Activated T-helper 17 cell treated with anti-CD3 and anti-CD28 coated beads, Interleukin-2, amount 50 U/mL, for 72 hours (primary cell): Measurements from ENCODE around the gene LYPLA2. TPM values are rescaled to one million over a fixed set of nuclear protein-coding genes. Genes with fewer than 3 reads are reported as not detected.
A peak's percentile ranks its signal among the peaks of the same experiment; 100 is the strongest.
"Not testable (repeated sequence)": the region's sequence is repeated elsewhere in the genome, so short reads cannot be mapped to it uniquely, and the experiment has no call there.

Experiments used
- ATAC-seq: fragments of 150-1000 bp; cut with Tn5 transposase; replicated peaks from 2 replicates; pipeline ENCODE4 v1.10.0; 2021; ENCODE audit warnings: mild to moderate bottlenecking, moderate library complexity
- H3K27ac Mint-ChIP-seq: one replicate; pipeline ENCODE4 v1.8.0; 2022; ENCODE audit warnings: mixed read lengths
- H3K27me3 Mint-ChIP-seq: one replicate; pipeline ENCODE4 v1.8.0; 2022; ENCODE audit warnings: mixed read lengths
- H3K36me3 Mint-ChIP-seq: one replicate; pipeline ENCODE4 v1.8.0; 2022; ENCODE audit warnings: low read depth, mild to moderate bottlenecking, mixed read lengths
- H3K4me1 Mint-ChIP-seq: one replicate; pipeline ENCODE4 v1.8.0; 2022; ENCODE audit warnings: mixed read lengths
- H3K4me3 Mint-ChIP-seq: one replicate; pipeline ENCODE4 v1.8.0; 2022; ENCODE audit warnings: mild to moderate bottlenecking, mixed read lengths
- H3K9me3 Mint-ChIP-seq: one replicate; pipeline ENCODE4 v1.8.0; 2022; ENCODE audit warnings: mixed read lengths
- total RNA-seq, 2 donors: library from RNA; stranded (reverse); gene quantifications; one replicate each; pipeline ENCODE4 v1.2.3, GENCODE V29; 2022

Gene LYPLA2
- total RNA-seq, 2 donors from 2014 or later: 70.0 to 94.8 TPM

GRCh38 chr1:23768733-23769132 lies 22.2 kb upstream of the LYPLA2 start:
- no peak for ATAC-seq
- H3K4me1 Mint-ChIP-seq: no peaks in the 10 kb centered on the region
- H3K27me3 Mint-ChIP-seq: no peaks in the 10 kb centered on the region
- H3K27ac Mint-ChIP-seq: no peak overlapping the region
- H3K36me3 Mint-ChIP-seq: peaks cover 6% of the 10 kb centered on the region
- H3K4me3 Mint-ChIP-seq: no peak overlapping the region
- H3K9me3 Mint-ChIP-seq: no peaks in the 10 kb centered on the region

- Mint-ChIP-seq H3K4me1 (no peaks in the 10 kb centered on the region), H3K36me3 (no peaks in the 10 kb centered on the region), H3K4me3 (no peak overlapping the region), H3K9me3 (no peaks in the 10 kb centered on the region), H3K27me3 (no peaks in the 10 kb centered on the region), H3K27ac (no peak overlapping the region)
- ATAC-seq: peak; percentile 70
Measured at GRCh38 chr1:23772049-23772853, 18.7 kb upstream of the LYPLA2 start.

GRCh38 chr1:23772854-23773242 lies 18.1 kb upstream of the LYPLA2 start:
- Mint-ChIP-seq H3K36me3 (no peaks in the 10 kb centered on the region), H3K27me3 (no peaks in the 10 kb centered on the region), H3K27ac (no peak overlapping the region), H3K9me3 (no peaks in the 10 kb centered on the region), H3K4me3 (no peak overlapping the region), H3K4me1 (no peaks in the 10 kb centered on the region)
- no peak for ATAC-seq

- no peaks in the 10 kb centered on the region for H3K27me3 Mint-ChIP-seq
- ATAC-seq: no peak
- H3K4me3 Mint-ChIP-seq: no peak overlapping the region
- H3K4me1 Mint-ChIP-seq: peaks cover 3% of the 10 kb centered on the region
- H3K36me3 Mint-ChIP-seq: peaks cover 3% of the 10 kb centered on the region
- peak overlapping the region; percentile 44 for H3K27ac Mint-ChIP-seq
- H3K9me3 Mint-ChIP-seq: no peaks in the 10 kb centered on the region
Measured at GRCh38 chr1:23774174-23774880, 16.6 kb upstream of the LYPLA2 start.

- H3K27ac Mint-ChIP-seq: no peak overlapping the region
- no peaks in the 10 kb centered on the region for H3K27me3 Mint-ChIP-seq
- peaks cover 12% of the 10 kb centered on the region for H3K4me1 Mint-ChIP-seq
- no peak for ATAC-seq
- H3K4me3 Mint-ChIP-seq: no peak overlapping the region
- peaks cover 19% of the 10 kb centered on the region for H3K36me3 Mint-ChIP-seq
- H3K9me3 Mint-ChIP-seq: no peaks in the 10 kb centered on the region
Measured at GRCh38 chr1:23776217-23776616, 14.7 kb upstream of the LYPLA2 start.

- Mint-ChIP-seq H3K4me3 (peak within 1 kb of the TSS; percentile 91), H3K27ac (peak within 1 kb of the TSS; percentile 94), H3K27me3 (no peaks in the 10 kb centered on the region), H3K4me1 (peaks cover 12% of the 10 kb centered on the region), H3K36me3 (peaks cover 30% of the 10 kb centered on the region), H3K9me3 (no peaks in the 10 kb centered on the region)
- peak; percentile 84 for ATAC-seq
Measured at GRCh38 chr1:23777979-23778814, 12.7 kb upstream of the LYPLA2 start, which contains the start of gene PITHD1. Gene PITHD1, plus strand, starts transcription at chr1:23778418. Its CDS starts 98 bp downstream, at chr1:23778516.

GRCh38 chr1:23779826-23780371 lies 11.0 kb upstream of the LYPLA2 start:
- Mint-ChIP-seq H3K4me3 (peak overlapping the region; percentile 91), H3K4me1 (peaks cover 12% of the 10 kb centered on the region), H3K27me3 (no peaks in the 10 kb centered on the region), H3K36me3 (peaks cover 47% of the 10 kb centered on the region), H3K27ac (peak overlapping the region; percentile 50), H3K9me3 (no peaks in the 10 kb centered on the region)
- ATAC-seq: no peak

- Mint-ChIP-seq H3K36me3 (peaks cover 80% of the 10 kb centered on the region), H3K4me1 (peaks cover 12% of the 10 kb centered on the region)
- ATAC-seq, H3K27ac Mint-ChIP-seq, H3K9me3 Mint-ChIP-seq, H3K27me3 Mint-ChIP-seq, H3K4me3 Mint-ChIP-seq: not testable (repeated sequence)
Measured at GRCh38 chr1:23783141-23783540, 7.8 kb upstream of the LYPLA2 start.

GRCh38 chr1:23784846-23785245 lies 6.1 kb upstream of the LYPLA2 start:
- Mint-ChIP-seq H3K4me1 (peaks cover 5% of the 10 kb centered on the region), H3K27me3 (no peaks in the 10 kb centered on the region), H3K9me3 (no peaks in the 10 kb centered on the region), H3K27ac (peak overlapping the region; percentile 12), H3K4me3 (no peak overlapping the region), H3K36me3 (peaks cover 83% of the 10 kb centered on the region)
- no peak for ATAC-seq

GRCh38 chr1:23787701-23788100 lies 3.2 kb upstream of the LYPLA2 start:
- Mint-ChIP-seq H3K4me3 (no peak overlapping the region), H3K9me3 (no peaks in the 10 kb centered on the region), H3K4me1 (peaks cover 12% of the 10 kb centered on the region), H3K36me3 (peaks cover 76% of the 10 kb centered on the region), H3K27ac (no peak overlapping the region), H3K27me3 (no peaks in the 10 kb centered on the region)
- ATAC-seq: no peak

GRCh38 chr1:23788695-23789094 lies 2.2 kb upstream of the LYPLA2 start:
- no peak overlapping the region for H3K4me3 Mint-ChIP-seq
- peaks cover 12% of the 10 kb centered on the region for H3K4me1 Mint-ChIP-seq
- H3K27ac Mint-ChIP-seq: peak overlapping the region; percentile 48
- H3K27me3 Mint-ChIP-seq: no peaks in the 10 kb centered on the region
- no peak for ATAC-seq
- peaks cover 78% of the 10 kb centered on the region for H3K36me3 Mint-ChIP-seq
- H3K9me3 Mint-ChIP-seq: no peaks in the 10 kb centered on the region

GRCh38 chr1:23791516-23792047 lies 637 bp downstream of the LYPLA2 start:
- ATAC-seq: peak; percentile 30
- Mint-ChIP-seq H3K4me1 (peaks cover 12% of the 10 kb centered on the region), H3K27ac (peak overlapping the region; percentile 94), H3K4me3 (peak overlapping the region; percentile 97), H3K36me3 (peaks cover 71% of the 10 kb centered on the region), H3K9me3 (no peaks in the 10 kb centered on the region), H3K27me3 (no peaks in the 10 kb centered on the region)

- peaks cover 12% of the 10 kb centered on the region for H3K4me1 Mint-ChIP-seq
- no peak for ATAC-seq
- H3K4me3 Mint-ChIP-seq: peak overlapping the region; percentile 97
- H3K27me3 Mint-ChIP-seq: no peaks in the 10 kb centered on the region
- H3K9me3 Mint-ChIP-seq: no peaks in the 10 kb centered on the region
- peak overlapping the region; percentile 94 for H3K27ac Mint-ChIP-seq
- H3K36me3 Mint-ChIP-seq: peaks cover 71% of the 10 kb centered on the region
Measured at GRCh38 chr1:23792151-23792945, 1.4 kb downstream of the LYPLA2 start.
